EH (cell line): ENCODE measurements around the gene NSUN5.
"Not testable (repeated sequence)": the region's sequence is repeated elsewhere in the genome, so short reads cannot be mapped to it uniquely, and the experiment has no call there.

Experiments
- DNase-seq: peaks from one replicate; pipeline ENCODE4 v3.0.0-alpha.2; 2015; ENCODE audit warnings: low read depth

The NSUN5 gene

GRCh38 chr7:73277210-73277609, 31.4 kb downstream of the NSUN5 start:
- DNase-seq: not testable (repeated sequence)

- DNase-seq: not testable (repeated sequence)
Observed at GRCh38 chr7:73267813-73268212, 40.8 kb downstream of the NSUN5 start.

DNA sequence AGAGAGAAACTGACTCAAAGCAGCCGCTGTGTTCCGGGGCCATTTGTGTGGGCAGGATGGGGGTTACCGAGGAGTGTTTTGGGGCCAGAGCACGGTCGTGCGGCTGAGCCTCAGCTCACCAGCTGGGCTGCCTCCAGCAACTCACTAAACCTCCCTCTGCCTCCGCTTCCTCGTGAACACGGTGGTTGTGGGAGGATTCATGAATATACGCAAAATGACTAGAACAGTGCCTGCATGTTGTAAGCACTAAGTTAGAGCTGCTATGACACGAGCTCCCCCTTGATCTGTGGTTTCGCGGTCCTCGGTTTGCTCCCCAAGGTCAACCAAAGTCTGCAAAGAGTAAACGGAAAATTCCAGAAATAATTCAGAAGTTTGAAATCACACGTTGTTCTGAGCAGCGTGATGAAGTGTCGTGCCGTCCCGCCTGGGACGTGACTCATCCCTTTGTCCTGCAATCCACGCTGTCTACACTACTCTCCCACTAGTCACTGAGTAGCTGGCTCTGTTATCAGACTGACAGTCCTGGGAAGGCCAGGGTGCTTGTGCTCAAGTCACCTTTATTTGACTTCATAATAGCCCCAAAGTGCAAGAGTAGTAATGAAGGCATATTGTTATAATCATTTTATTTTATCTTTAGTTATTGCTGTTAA, 41.8 kb downstream of the NSUN5 start:
- DNase-seq: not testable (repeated sequence)

DNA sequence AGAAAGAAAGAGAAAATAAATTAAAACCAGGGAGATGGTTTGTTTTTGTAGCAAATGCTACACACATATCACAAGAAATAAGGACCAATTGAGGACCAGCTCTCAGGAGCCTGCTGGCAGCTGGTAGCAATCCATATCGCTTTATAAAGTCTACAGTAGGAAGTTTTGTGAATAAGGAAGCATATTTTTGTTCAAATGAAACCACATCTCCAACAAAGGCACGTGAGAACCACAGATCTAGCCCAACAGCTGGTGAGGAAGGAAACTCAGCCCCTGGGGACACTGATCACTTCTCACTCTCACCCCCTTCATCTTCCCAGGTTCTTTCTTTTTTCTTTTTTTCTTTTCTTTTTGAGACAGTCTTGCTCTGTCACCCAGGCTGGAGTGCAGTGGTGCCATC, 46.2 kb downstream of the NSUN5 start:
- DNase-seq: not testable (repeated sequence)
